Gastrocnemius medialis (tissue), 4 donors: ENCODE results near the gene ERC1. TPM values are rescaled to one million over a fixed set of nuclear protein-coding genes. Genes with fewer than 3 reads are reported as not detected.
"Not testable (repeated sequence)": the region's sequence is repeated elsewhere in the genome, so short reads cannot be mapped to it uniquely, and the experiment has no call there.

Experiments used
- ATAC-seq, 2 donors: fragments of 150-250 bp; one replicate each; pipeline ENCODE4 v1.9.1; 2016
- DNase-seq, 2 donors: peaks; one replicate each; pipeline ENCODE4 v3.0.0-alpha.2; 2019
- H3K27ac ChIP-seq, 4 donors: fragments of 200-600 bp; sonication (generic); 1 replicate in 1 of 4; 2 replicates in 3 of 4; pipeline ENCODE4 v1.5.1; 2016 to 2018; ENCODE audit warnings: mild to moderate bottlenecking in 2 of 4, moderate library complexity in 1 of 4
- H3K27me3 ChIP-seq, 3 donors: fragments of 200-600 bp; sonication (generic) in 2 of 3; 1 replicate in 1 of 3; 2 replicates in 2 of 3; pipeline versions ENCODE4 v1.5.1 to v1.6.0; 2016 to 2019; ENCODE audit warnings: mild to moderate bottlenecking in 1 of 3, moderate library complexity in 1 of 3
- H3K36me3 ChIP-seq, 2 donors: fragments of 200-600 bp; sonication (generic) in 1 of 2; one replicate each; pipeline ENCODE4 v1.5.1; 2017 to 2018
- H3K4me1 ChIP-seq, 2 donors: fragments of 200-600 bp; sonication (generic) in 1 of 2; one replicate each; pipeline ENCODE4 v1.5.1; 2016 to 2017; ENCODE audit warnings: mild to moderate bottlenecking in 2 of 2
- H3K4me3 ChIP-seq, 4 donors: fragments of 200-600 bp; sonication (generic) in 3 of 4; 1 replicate in 1 of 4; 2 replicates in 3 of 4; pipeline ENCODE4 v1.5.1; 2016 to 2019; ENCODE audit warnings: mild to moderate bottlenecking in 2 of 4
- H3K9me3 ChIP-seq, 3 donors: fragments of 200-600 bp; sonication (generic) in 2 of 3; 1 replicate in 1 of 3; 2 replicates in 2 of 3; pipeline ENCODE4 v1.5.1; 2016 to 2019
- CTCF ChIP-seq, 5 experiments: fragments of 450-650 bp in 3 of 5; fragments of 200-600 bp in 2 of 5; sonication (generic) in 2 of 5; IDR thresholded peaks in 4 of 5; conservative IDR thresholded peaks in 1 of 5; 1 replicate in 4 of 5; 2 replicates in 1 of 5; pipeline ENCODE4 v1.5.1; 2016 to 2019; ENCODE audit warnings: antibody characterized with exemption in 5 of 5, mild to moderate bottlenecking in 3 of 5, moderate library complexity in 3 of 5
- POLR2A ChIP-seq, 2 donors: fragments of 450-650 bp; IDR thresholded peaks; one replicate each; pipeline ENCODE4 v1.6.1; 2017; ENCODE audit warnings: antibody characterized with exemption in 2 of 2, mild to moderate bottlenecking in 2 of 2, moderate library complexity in 2 of 2
- in situ Hi-C, 4 donors: fragments of 200-750 bp; cut with MboI; loops; one replicate each; pipeline versions ENCODE4 v1.15.0 to v1.8.0; 2017; ENCODE audit warnings: low sequenced_read_pairs in 4 of 4
- intact Hi-C: fragments of 100-400 bp; cut with DNase I; formaldehyde crosslinking; loops from one replicate; pipeline ENCODE4 v1.15.1; 2023; ENCODE audit warnings: low total_unique reads
- total RNA-seq, 4 donors: library from RNA; depleted of rRNA; stranded (reverse); fragments of >200 nt; gene quantifications; one replicate each; pipeline versions ENCODE4 v1.1.0 to v1.2.3, GENCODE V29; 2016

Gene ERC1
- total RNA-seq, 4 donors from 2014 or later = 20.3 to 39.1 (median 23.5) TPM

GRCh38 chr12:1206118-1206734, 215.2 kb downstream of the ERC1 start:
- peaks cover 3 to 23% of the 10 kb centered on the region in 2 donors for H3K4me1 ChIP-seq
- no peaks in the 10 kb centered on the region for H3K9me3 ChIP-seq
- H3K36me3 ChIP-seq = no peaks in the 10 kb centered on the region
- no peak overlapping the region for H3K4me3 ChIP-seq
- ATAC-seq (no peak), DNase-seq (no peak)
- no peak overlapping the region for H3K27ac ChIP-seq
- H3K27me3 ChIP-seq = no peaks in the 10 kb centered on the region
- intact Hi-C loops (no loop called here), in situ Hi-C loops (no loop called here)
- TF ChIP-seq POLR2A (IDR thresholded peaks at IDR 0.05) = no peak

- intact Hi-C loops = no loop called here
- Histone ChIP-seq H3K27ac (no peak overlapping the region), H3K4me1 (peaks cover 3 to 23% of the 10 kb centered on the region in 2 donors)
Observed at GRCh38 chr12:1207276-1207675, 216.3 kb downstream of the ERC1 start.

GRCh38 chr12:1208719-1209118, 217.7 kb downstream of the ERC1 start:
- ATAC-seq, H3K9me3 ChIP-seq, intact Hi-C loops, H3K27ac ChIP-seq, in situ Hi-C loops, H3K27me3 ChIP-seq, H3K36me3 ChIP-seq, DNase-seq, H3K4me3 ChIP-seq: not testable (repeated sequence)
- peaks cover under 1 to 20% of the 10 kb centered on the region in 2 donors for H3K4me1 ChIP-seq

More at GRCh38 chr12:1207276-1207675, 216.3 kb downstream of the ERC1 start:
- Histone ChIP-seq H3K9me3 (no peaks in the 10 kb centered on the region), H3K36me3 (no peaks in the 10 kb centered on the region), H3K4me3 (no peak overlapping the region), H3K27me3 (no peaks in the 10 kb centered on the region)
- in situ Hi-C loops = no loop called here
- ATAC-seq (no peak), DNase-seq (no peak)
- TF ChIP-seq CTCF (IDR thresholded peaks at IDR 0.05 in 4 of 5, conservative IDR thresholded peaks at IDR 0.05 in 1 of 5) = no peak
- no peak for TF ChIP-seq POLR2A (IDR thresholded peaks at IDR 0.05)

GRCh38 chr12:1212526-1212925, 221.5 kb downstream of the ERC1 start:
- Histone ChIP-seq H3K4me1 (peaks cover 10 to 11% of the 10 kb centered on the region in 2 donors), H3K27ac (no peak overlapping the region), H3K4me3 (no peak overlapping the region), H3K36me3 (no peaks in the 10 kb centered on the region), H3K27me3 (no peaks in the 10 kb centered on the region), H3K9me3 (no peaks in the 10 kb centered on the region)
- DNase-seq (no peak), ATAC-seq (no peak)
- intact Hi-C loops (no loop called here), in situ Hi-C loops (no loop called here)
- TF ChIP-seq POLR2A (IDR thresholded peaks at IDR 0.05) (no peak), CTCF (IDR thresholded peaks at IDR 0.05 in 4 of 5, conservative IDR thresholded peaks at IDR 0.05 in 1 of 5) (no peak)

- DNase-seq (no peak), ATAC-seq (no peak)
- Histone ChIP-seq H3K27ac (no peak overlapping the region), H3K4me1 (peaks cover 17 to 18% of the 10 kb centered on the region in 2 donors), H3K9me3 (no peaks in the 10 kb centered on the region), H3K4me3 (no peak overlapping the region), H3K27me3 (no peaks in the 10 kb centered on the region), H3K36me3 (no peaks in the 10 kb centered on the region)
- in situ Hi-C loops = no loop called here
- intact Hi-C loops = no loop called here
- TF ChIP-seq CTCF (IDR thresholded peaks at IDR 0.05 in 4 of 5, conservative IDR thresholded peaks at IDR 0.05 in 1 of 5) = no peak
- TF ChIP-seq POLR2A (IDR thresholded peaks at IDR 0.05) = no peak
Observed at GRCh38 chr12:1213205-1213604, 222.2 kb downstream of the ERC1 start.
